Measurements from ENCODE around the gene PAMR1. TPM values are rescaled to one million over a fixed set of nuclear protein-coding genes. Genes with fewer than 3 reads are reported as not detected.

PAMR1 gene
- total and polyA plus RNA-seq, 10 of the 15 experiments (the other 5 are each of a cell fraction or from before 2014, with no cell fraction given) = 0.04 TPM; not detected in 9

- no peak for DNase-seq (ENCODE audit: low read depth, low spot score)
- Histone ChIP-seq H4K20me1 (ENCODE audit: control insufficient read depth, insufficient read depth) (no peaks in the 10 kb centered on the region), H3K9me3 (replicated peaks; ENCODE audit: control insufficient read depth, insufficient read depth, low read length) (no peaks in the 10 kb centered on the region), H3K27me3 (replicated peaks in 1 of 2; ENCODE audit: control insufficient read depth in 2 of 2, insufficient read depth in 2 of 2, low read length in 1 of 2) (peaks cover 0 to 2% of the 10 kb centered on the region in 2 experiments; a peak in 2 of 4 replicates), H2AFZ (ENCODE audit: control insufficient read depth, low read depth, low read length) (no peak overlapping the region), H3K4me1 (ENCODE audit: control insufficient read depth, insufficient read depth, low read length) (no peaks in the 10 kb centered on the region), H3K36me3 (ENCODE audit: control insufficient read depth in 2 of 2, insufficient read depth in 2 of 2, low read length in 1 of 2) (no peaks in the 10 kb centered on the region), H3K79me2 (ENCODE audit: control insufficient read depth, insufficient read depth, low read length) (no peaks in the 10 kb centered on the region), H3K9ac (ENCODE audit: control insufficient read depth, insufficient read depth, low read length) (no peak overlapping the region), H3K4me3 (no peak overlapping the region), H3K4me2 (ENCODE audit: control insufficient read depth, insufficient read depth) (no peak overlapping the region), H3K27ac (ENCODE audit: control insufficient read depth, insufficient read depth) (no peak overlapping the region)
- intact Hi-C loops (cut with micrococcal nuclease; ENCODE audit: unreplicated experiment) = no loop called here
- WGBS (ENCODE audit: insufficient coverage, insufficient replicate concordance, low lambda C conversion rate, missing lambda C conversion rate) = 43% methylated on average over 5 of the region's 5 CpGs
- ChIA-PET CTCF (no interaction called here), SMC1A (ENCODE audit: uncharacterized antibody, unreplicated experiment) (no interaction called here), POLR2A (no interaction called here), RAD21 (ENCODE audit: unreplicated experiment) (no interaction called here)
- no peak for FAIRE-seq
- no peak for ATAC-seq
- TF ChIP-seq NFYB (IDR thresholded peaks at IDR 0.05; ENCODE audit: insufficient read depth, low read depth, low read length) (no peak), BHLHE40 (IDR thresholded peaks at IDR 0.05; ENCODE audit: borderline replicate concordance in 1 of 2, low read depth in 2 of 2, low read length in 1 of 2) (no peak), KLF5 (IDR thresholded peaks at IDR 0.05; ENCODE audit: partially characterized antibody) (no peak), TCF3 (IDR thresholded peaks at IDR 0.05; ENCODE audit: borderline replicate concordance, insufficient read depth, low read depth, low read length) (no peak), CBFB (IDR thresholded peaks at IDR 0.05; ENCODE audit: low read depth) (no peak)
- TF ChIP-seq, protein P1, sequence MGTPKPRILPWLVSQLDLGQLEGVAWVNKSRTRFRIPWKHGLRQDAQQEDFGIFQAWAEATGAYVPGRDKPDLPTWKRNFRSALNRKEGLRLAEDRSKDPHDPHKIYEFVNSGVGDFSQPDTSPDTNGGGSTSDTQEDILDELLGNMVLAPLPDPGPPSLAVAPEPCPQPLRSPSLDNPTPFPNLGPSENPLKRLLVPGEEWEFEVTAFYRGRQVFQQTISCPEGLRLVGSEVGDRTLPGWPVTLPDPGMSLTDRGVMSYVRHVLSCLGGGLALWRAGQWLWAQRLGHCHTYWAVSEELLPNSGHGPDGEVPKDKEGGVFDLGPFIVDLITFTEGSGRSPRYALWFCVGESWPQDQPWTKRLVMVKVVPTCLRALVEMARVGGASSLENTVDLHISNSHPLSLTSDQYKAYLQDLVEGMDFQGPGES (IDR thresholded peaks at IDR 0.05) = no peak
- no TSS peak for BruUV-seq (replicated peaks)
- in situ Hi-C loops (cut with MboI) = no loop called here
These were observed 27.2 kb upstream of the PAMR1 start for GRCh38 chr11:35552616-35553015.
